Body of pancreas (tissue), 4 donors: ENCODE results near the gene GRIK3. TPM values are rescaled to one million over a fixed set of nuclear protein-coding genes. Genes with fewer than 3 reads are reported as not detected.

Source experiments
- ATAC-seq: fragments of 150-250 bp; one replicate; pipeline ENCODE4 v1.9.1; 2016
- DNase-seq, 4 donors: peaks; one replicate each; pipeline ENCODE4 v3.0.0-alpha.2; 2019
- H3K27ac ChIP-seq, 4 donors: fragments of 200-600 bp; sonication (generic); 1 replicate in 3 of 4; 2 replicates in 1 of 4; pipeline versions ENCODE4 v1.5.1 to v1.6.1; 2016 to 2019; ENCODE audit warnings: mild to moderate bottlenecking in 1 of 4, mixed read lengths in 1 of 4, moderate library complexity in 1 of 4
- H3K27me3 ChIP-seq, 2 donors: fragments of 200-600 bp; sonication (generic); one replicate each; pipeline ENCODE4 v1.6.0; 2016; ENCODE audit warnings: mild to moderate bottlenecking in 1 of 2
- H3K36me3 ChIP-seq, 2 donors: fragments of 200-600 bp; sonication (generic); replicated peaks in 1 of 2; 2 replicates each; pipeline ENCODE4 v1.5.1; 2016; ENCODE audit warnings: low read depth in 2 of 2; ENCODE audit not compliant: insufficient read depth in 1 of 2
- H3K4me1 ChIP-seq: fragments of 200-600 bp; sonication (generic); one replicate; pipeline ENCODE4 v1.6.0; 2016
- H3K4me3 ChIP-seq, 2 donors: fragments of 200-600 bp; sonication (generic); 1 replicate in 1 of 2; 2 replicates in 1 of 2; pipeline ENCODE4 v1.5.1; 2016 to 2019
- H3K9me3 ChIP-seq, 3 donors: fragments of 200-600 bp; sonication (generic); 1 replicate in 2 of 3; 2 replicates in 1 of 3; pipeline ENCODE4 v1.5.1; 2016
- CTCF ChIP-seq, 7 experiments: fragments of 450-650 bp in 4 of 7; fragments of 200-600 bp in 3 of 7; sonication (generic) in 3 of 7; IDR thresholded peaks; one replicate each; pipeline ENCODE4 v1.5.1; 2016 to 2019; ENCODE audit warnings: antibody characterized with exemption in 7 of 7
- POLR2A ChIP-seq, 3 donors: fragments of 450-650 bp; IDR thresholded peaks; one replicate each; pipeline ENCODE4 v1.6.1; 2016; ENCODE audit warnings: antibody characterized with exemption in 3 of 3, mild to moderate bottlenecking in 2 of 3
- WGBS, 2 donors: methylation state at CpG; one replicate each; pipeline ENCODE4 v1.1.5; 2017; 5-methylcytosine and 5-hydroxymethylcytosine counted together
- intact Hi-C: fragments of 100-400 bp; cut with DNase I; formaldehyde crosslinking; loops from one replicate; pipeline ENCODE4 v1.15.1; 2023
- total RNA-seq, 2 donors: library from RNA; depleted of rRNA; stranded (reverse); fragments of >200 nt; gene quantifications; one replicate each; pipeline ENCODE4 v1.1.0, GENCODE V29; 2016

The GRIK3 gene
- total RNA-seq, 2 donors from 2014 or later: under 0.01 to 0.99 TPM

- H3K27me3 ChIP-seq: no peaks in the 10 kb centered on the region
- no peak overlapping the region for H3K27ac ChIP-seq
- WGBS, 2 donors: 40 to 54% methylated on average over 1 to 5 of the region's 5 CpGs
- ATAC-seq: no peak
- no peaks in the 10 kb centered on the region for H3K4me1 ChIP-seq
- intact Hi-C loops: no loop called here
- no peaks in the 10 kb centered on the region for H3K9me3 ChIP-seq
- no peak for DNase-seq
- TF ChIP-seq POLR2A (IDR thresholded peaks at IDR 0.05) (no peak), CTCF (IDR thresholded peaks at IDR 0.05) (no peak)
- H3K4me3 ChIP-seq: no peak overlapping the region
- H3K36me3 ChIP-seq: no peaks in the 10 kb centered on the region
These were observed 164.5 kb downstream of the GRIK3 start for GRCh38 chr1:36869826-36870225.

DNA sequence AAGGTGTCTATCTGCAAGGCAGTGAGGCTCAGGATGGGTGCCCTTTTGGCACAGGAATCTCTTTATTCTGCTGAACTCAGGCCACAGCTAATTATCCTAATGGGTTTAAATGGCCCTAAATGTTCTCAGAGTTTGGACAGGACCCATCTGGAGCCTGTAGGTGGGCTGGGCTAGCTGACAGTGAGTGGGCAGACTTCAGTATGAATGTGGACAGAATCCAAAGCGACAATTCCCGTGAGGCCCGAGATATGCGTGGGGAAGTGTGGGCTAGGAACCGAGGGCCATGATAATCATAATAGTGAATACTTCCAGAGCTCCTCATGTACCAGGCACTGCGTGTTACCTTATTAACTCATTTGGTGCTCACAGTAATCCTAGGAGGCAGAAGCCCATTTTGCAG is 165.3 kb downstream of the GRIK3 start:
- TF ChIP-seq POLR2A (IDR thresholded peaks at IDR 0.05) (no peak), CTCF (IDR thresholded peaks at IDR 0.05) (no peak)
- WGBS, 2 donors: 72 to 79% methylated on average over 6 of the region's 6 CpGs
- no peak overlapping the region for H3K27ac ChIP-seq
- ATAC-seq (peak; percentile 21), DNase-seq (no peak)
- no peaks in the 10 kb centered on the region for H3K4me1 ChIP-seq
- H3K4me3 ChIP-seq: no peak overlapping the region
- H3K27me3 ChIP-seq: no peaks in the 10 kb centered on the region
- no peaks in the 10 kb centered on the region for H3K9me3 ChIP-seq
- H3K36me3 ChIP-seq: no peaks in the 10 kb centered on the region
- intact Hi-C loops: no loop called here

- no peaks in the 10 kb centered on the region for H3K4me1 ChIP-seq
- H3K27me3 ChIP-seq: no peaks in the 10 kb centered on the region
- ATAC-seq (no peak), DNase-seq (no peak)
- H3K9me3 ChIP-seq: no peaks in the 10 kb centered on the region
- no peaks in the 10 kb centered on the region for H3K36me3 ChIP-seq
- H3K27ac ChIP-seq: no peak overlapping the region
- 57 to 72% methylated on average over 4 of the region's 4 CpGs for WGBS, 2 donors
- H3K4me3 ChIP-seq: no peak overlapping the region
- intact Hi-C loops: no loop called here
- TF ChIP-seq CTCF (IDR thresholded peaks at IDR 0.05): no peak
- no peak for TF ChIP-seq POLR2A (IDR thresholded peaks at IDR 0.05)
These were observed 166.7 kb downstream of the GRIK3 start for GRCh38 chr1:36867575-36867974.

- Histone ChIP-seq H3K4me1 (no peaks in the 10 kb centered on the region), H3K9me3 (no peaks in the 10 kb centered on the region), H3K36me3 (no peaks in the 10 kb centered on the region), H3K27ac (no peak overlapping the region), H3K4me3 (no peak overlapping the region), H3K27me3 (no peaks in the 10 kb centered on the region)
- intact Hi-C loops: no loop called here
- TF ChIP-seq POLR2A (IDR thresholded peaks at IDR 0.05): no peak
- TF ChIP-seq CTCF (IDR thresholded peaks at IDR 0.05): no peak
- DNase-seq: no peak
- WGBS, 2 donors: 38 to 43% methylated on average over 5 to 6 of the region's 6 CpGs
- no peak for ATAC-seq
These were observed 168.0 kb downstream of the GRIK3 start for GRCh38 chr1:36866169-36866814.

DNA sequence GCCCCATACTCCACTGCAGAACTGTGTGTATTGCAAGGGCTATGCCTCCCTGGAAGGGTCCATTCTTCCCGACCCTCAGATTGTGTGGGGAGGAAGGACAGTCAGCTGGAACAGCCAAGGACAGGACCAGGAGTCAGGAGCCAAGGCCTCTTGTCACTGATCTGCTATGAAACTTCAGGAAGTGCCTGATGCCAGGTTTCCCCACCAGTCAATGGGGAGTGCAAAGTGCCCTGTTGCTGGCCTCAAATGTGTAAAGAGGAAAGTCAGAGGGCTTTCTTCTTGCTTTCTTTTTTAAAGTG is 168.8 kb downstream of the GRIK3 start:
- H3K27ac ChIP-seq: no peak overlapping the region
- no peaks in the 10 kb centered on the region for H3K27me3 ChIP-seq
- intact Hi-C loops: no loop called here
- 14 to 42% methylated on average over 1 of the region's 1 CpG for WGBS, 2 donors
- H3K4me3 ChIP-seq: no peak overlapping the region
- TF ChIP-seq POLR2A (IDR thresholded peaks at IDR 0.05): no peak
- no peak for TF ChIP-seq CTCF (IDR thresholded peaks at IDR 0.05)
- no peaks in the 10 kb centered on the region for H3K9me3 ChIP-seq
- no peak for ATAC-seq
- H3K36me3 ChIP-seq: no peaks in the 10 kb centered on the region
- H3K4me1 ChIP-seq: no peaks in the 10 kb centered on the region
- no peak for DNase-seq
